ENCODE measurements around the gene DNAH5.

The DNAH5 gene

GRCh38 chr5:13898569-13898968 lies 45.9 kb downstream of the DNAH5 start:
- no peaks in the 10 kb centered on the region for H3K36me3 ChIP-seq (ENCODE audit: control insufficient read depth, insufficient read depth, low read length)

GRCh38 chr5:13878357-13878756 lies 66.1 kb downstream of the DNAH5 start:
- Histone ChIP-seq H3K9me3 (ENCODE audit: control insufficient read depth, low read length) (no peaks in the 10 kb centered on the region), H3K4me3 (ENCODE audit: low read length) (no peak overlapping the region), H3K4me1 (ENCODE audit: control insufficient read depth, insufficient read depth, low read length) (no peaks in the 10 kb centered on the region), H3K9ac (ENCODE audit: low read length) (no peak overlapping the region), H3K27me3 (ENCODE audit: control insufficient read depth, insufficient read depth, low read length) (no peaks in the 10 kb centered on the region), H3K36me3 (ENCODE audit: control insufficient read depth, insufficient read depth, low read length) (no peaks in the 10 kb centered on the region)

More at GRCh38 chr5:13898569-13898968, 45.9 kb downstream of the DNAH5 start:
- Histone ChIP-seq H3K4me1 (ENCODE audit: control insufficient read depth, insufficient read depth, low read length) (no peaks in the 10 kb centered on the region), H3K27me3 (ENCODE audit: control insufficient read depth, insufficient read depth, low read length) (no peaks in the 10 kb centered on the region), H3K9me3 (ENCODE audit: control insufficient read depth, low read length) (no peaks in the 10 kb centered on the region), H3K4me3 (ENCODE audit: low read length) (no peak overlapping the region), H3K9ac (ENCODE audit: low read length) (no peak overlapping the region)

GRCh38 chr5:13866792-13867191 lies 77.7 kb downstream of the DNAH5 start:
- Histone ChIP-seq H3K4me1 (ENCODE audit: control insufficient read depth, insufficient read depth, low read length) (no peaks in the 10 kb centered on the region), H3K27me3 (ENCODE audit: control insufficient read depth, insufficient read depth, low read length) (no peaks in the 10 kb centered on the region), H3K9me3 (ENCODE audit: control insufficient read depth, low read length) (no peaks in the 10 kb centered on the region), H3K9ac (ENCODE audit: low read length) (no peak overlapping the region), H3K36me3 (ENCODE audit: control insufficient read depth, insufficient read depth, low read length) (no peaks in the 10 kb centered on the region), H3K4me3 (ENCODE audit: low read length) (no peak overlapping the region)

- no peak overlapping the region for H3K4me3 ChIP-seq (ENCODE audit: low read length)
- H3K9ac ChIP-seq (ENCODE audit: low read length) = no peak overlapping the region
- H3K9me3 ChIP-seq (ENCODE audit: control insufficient read depth, low read length) = no peaks in the 10 kb centered on the region
- H3K4me1 ChIP-seq (ENCODE audit: control insufficient read depth, insufficient read depth, low read length) = no peaks in the 10 kb centered on the region
- H3K27me3 ChIP-seq (ENCODE audit: control insufficient read depth, insufficient read depth, low read length) = no peaks in the 10 kb centered on the region
- no peaks in the 10 kb centered on the region for H3K36me3 ChIP-seq (ENCODE audit: control insufficient read depth, insufficient read depth, low read length)
Observed at GRCh38 chr5:13865312-13865711, 79.2 kb downstream of the DNAH5 start.

GRCh38 chr5:13860146-13860545 lies 84.3 kb downstream of the DNAH5 start:
- no peak overlapping the region for H3K4me3 ChIP-seq (ENCODE audit: low read length)
- no peak overlapping the region for H3K9ac ChIP-seq (ENCODE audit: low read length)
- H3K36me3 ChIP-seq (ENCODE audit: control insufficient read depth, insufficient read depth, low read length) = no peaks in the 10 kb centered on the region
- no peaks in the 10 kb centered on the region for H3K27me3 ChIP-seq (ENCODE audit: control insufficient read depth, insufficient read depth, low read length)
- H3K9me3 ChIP-seq (ENCODE audit: control insufficient read depth, low read length) = no peaks in the 10 kb centered on the region
- H3K4me1 ChIP-seq (ENCODE audit: control insufficient read depth, insufficient read depth, low read length) = no peaks in the 10 kb centered on the region

- Histone ChIP-seq H3K4me1 (ENCODE audit: control insufficient read depth, insufficient read depth, low read length) (no peaks in the 10 kb centered on the region), H3K9me3 (ENCODE audit: control insufficient read depth, low read length) (no peaks in the 10 kb centered on the region), H3K36me3 (ENCODE audit: control insufficient read depth, insufficient read depth, low read length) (no peaks in the 10 kb centered on the region), H3K4me3 (ENCODE audit: low read length) (no peak overlapping the region), H3K27me3 (ENCODE audit: control insufficient read depth, insufficient read depth, low read length) (no peaks in the 10 kb centered on the region), H3K9ac (ENCODE audit: low read length) (no peak overlapping the region)
Observed at GRCh38 chr5:13859270-13860065, 85.0 kb downstream of the DNAH5 start.

- no peaks in the 10 kb centered on the region for H3K4me1 ChIP-seq (ENCODE audit: control insufficient read depth, insufficient read depth, low read length)
- no peaks in the 10 kb centered on the region for H3K9me3 ChIP-seq (ENCODE audit: control insufficient read depth, low read length)
- H3K27me3 ChIP-seq (ENCODE audit: control insufficient read depth, insufficient read depth, low read length) = no peaks in the 10 kb centered on the region
- H3K9ac ChIP-seq (ENCODE audit: low read length) = no peak overlapping the region
- H3K36me3 ChIP-seq (ENCODE audit: control insufficient read depth, insufficient read depth, low read length) = no peaks in the 10 kb centered on the region
- H3K4me3 ChIP-seq (ENCODE audit: low read length) = no peak overlapping the region
Observed at GRCh38 chr5:13843175-13843846, 101.2 kb downstream of the DNAH5 start.

- Histone ChIP-seq H3K4me3 (ENCODE audit: low read length) (no peak overlapping the region), H3K27me3 (ENCODE audit: control insufficient read depth, insufficient read depth, low read length) (no peaks in the 10 kb centered on the region), H3K36me3 (ENCODE audit: control insufficient read depth, insufficient read depth, low read length) (no peaks in the 10 kb centered on the region), H3K9ac (ENCODE audit: low read length) (no peak overlapping the region), H3K4me1 (ENCODE audit: control insufficient read depth, insufficient read depth, low read length) (no peaks in the 10 kb centered on the region), H3K9me3 (ENCODE audit: control insufficient read depth, low read length) (no peaks in the 10 kb centered on the region)
Observed at GRCh38 chr5:13833440-13833839, 111.0 kb downstream of the DNAH5 start.

- H3K36me3 ChIP-seq (ENCODE audit: control insufficient read depth, insufficient read depth, low read length) = no peaks in the 10 kb centered on the region
- no peak overlapping the region for H3K9ac ChIP-seq (ENCODE audit: low read length)
- no peaks in the 10 kb centered on the region for H3K27me3 ChIP-seq (ENCODE audit: control insufficient read depth, insufficient read depth, low read length)
- no peaks in the 10 kb centered on the region for H3K4me1 ChIP-seq (ENCODE audit: control insufficient read depth, insufficient read depth, low read length)
- no peaks in the 10 kb centered on the region for H3K9me3 ChIP-seq (ENCODE audit: control insufficient read depth, low read length)
- H3K4me3 ChIP-seq (ENCODE audit: low read length) = no peak overlapping the region
Observed at GRCh38 chr5:13831351-13831750, 113.1 kb downstream of the DNAH5 start.

DNA sequence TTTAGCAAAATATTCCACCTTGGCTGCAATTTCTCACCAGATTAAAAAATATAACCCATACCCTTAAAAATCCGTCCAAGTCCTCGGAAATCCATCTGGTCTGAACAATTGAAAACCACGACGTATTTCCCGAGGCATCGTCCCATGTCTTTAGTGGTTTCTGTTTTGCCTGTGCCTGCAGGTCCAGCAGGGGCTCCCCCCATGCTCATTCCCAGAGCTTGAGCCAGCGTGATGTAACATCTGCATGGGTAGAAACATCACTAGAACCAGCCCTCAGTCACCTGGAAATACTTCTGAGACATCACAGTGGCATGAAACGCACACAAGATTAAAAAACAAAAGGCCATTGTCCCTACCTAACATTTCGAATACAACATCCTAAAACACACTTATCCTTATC lies 114.0 kb downstream of the DNAH5 start:
- no peaks in the 10 kb centered on the region for H3K4me1 ChIP-seq (ENCODE audit: control insufficient read depth, insufficient read depth, low read length)
- H3K9ac ChIP-seq (ENCODE audit: low read length) = no peak overlapping the region
- H3K36me3 ChIP-seq (ENCODE audit: control insufficient read depth, insufficient read depth, low read length) = no peaks in the 10 kb centered on the region
- H3K4me3 ChIP-seq (ENCODE audit: low read length) = no peak overlapping the region
- no peaks in the 10 kb centered on the region for H3K27me3 ChIP-seq (ENCODE audit: control insufficient read depth, insufficient read depth, low read length)
- no peaks in the 10 kb centered on the region for H3K9me3 ChIP-seq (ENCODE audit: control insufficient read depth, low read length)

- no peaks in the 10 kb centered on the region for H3K27me3 ChIP-seq (ENCODE audit: control insufficient read depth, insufficient read depth, low read length)
- no peak overlapping the region for H3K4me3 ChIP-seq (ENCODE audit: low read length)
- H3K9ac ChIP-seq (ENCODE audit: low read length) = no peak overlapping the region
- no peaks in the 10 kb centered on the region for H3K36me3 ChIP-seq (ENCODE audit: control insufficient read depth, insufficient read depth, low read length)
- H3K4me1 ChIP-seq (ENCODE audit: control insufficient read depth, insufficient read depth, low read length) = no peaks in the 10 kb centered on the region
- H3K9me3 ChIP-seq (ENCODE audit: control insufficient read depth, low read length) = no peaks in the 10 kb centered on the region
Observed at GRCh38 chr5:13821366-13821765, 123.1 kb downstream of the DNAH5 start.

- H3K27me3 ChIP-seq (ENCODE audit: control insufficient read depth, insufficient read depth, low read length) = no peaks in the 10 kb centered on the region
- H3K9me3 ChIP-seq (ENCODE audit: control insufficient read depth, low read length) = no peaks in the 10 kb centered on the region
- H3K36me3 ChIP-seq (ENCODE audit: control insufficient read depth, insufficient read depth, low read length) = no peaks in the 10 kb centered on the region
- no peak overlapping the region for H3K4me3 ChIP-seq (ENCODE audit: low read length)
- H3K9ac ChIP-seq (ENCODE audit: low read length) = no peak overlapping the region
- H3K4me1 ChIP-seq (ENCODE audit: control insufficient read depth, insufficient read depth, low read length) = no peaks in the 10 kb centered on the region
Observed at GRCh38 chr5:13816126-13816525, 128.4 kb downstream of the DNAH5 start.

Data from mucosa of stomach (tissue), 1 donor.